K562 (cell line): Measurements from ENCODE around the gene DAB1. TPM values are rescaled to one million over a fixed set of nuclear protein-coding genes. Genes with fewer than 3 reads are reported as not detected.

Experiments used
- ATAC-seq: fragments of 200-7000 bp; cut with Tn5 transposase; 3 replicates; pipeline ENCODE4 v1.9.1; 2020; ENCODE audit warnings: moderate library complexity
- BruUV-seq: library from RNA; stranded (reverse); fragments of 400-500 nt; replicated peaks from 2 replicates; lab custom pipeline; 2021; lab: Mats Ljungman, UMichigan
- CTCF ChIA-PET: fragments of 300-600 bp; formaldehyde crosslinking; extraction: SDS; loops from one replicate; lab custom pipeline; 2021; ENCODE audit warnings: low intra/inter-chr PET ratio; lab: Yijun Ruan, JAX
- POLR2A ChIA-PET: fragments of 300-600, 350-650 bp; sonication (Branson Sonifier 250); formaldehyde crosslinking; extraction: SDS; loops from one replicate; lab custom pipeline; 2021; ENCODE audit warnings: antibody characterized with exemption, inconsistent platforms; lab: Yijun Ruan, JAX
- DNase-seq, 4 experiments: peaks; one replicate each; pipeline versions ENCODE4 v3.0.0 to v3.0.0-alpha.2; 2011 to 2018; ENCODE audit warnings: low spot score in 3 of 4, mixed read lengths in 3 of 4; ENCODE audit errors: extremely low read depth in 1 of 4
- FAIRE-seq: peaks from 2 replicates; lab custom pipeline; 2011; peaks lifted over from hg19 to GRCh38; lab: Jason Lieb, UNC
- H2AFZ ChIP-seq: 2 replicates; pipeline ENCODE4 v1.6.0; 2011; ENCODE audit warnings: low read depth, low read length, control low read depth, inconsistent platforms
- H3K27ac ChIP-seq: fragments of 200-600 bp; 3 replicates; pipeline ENCODE4 v1.8.0; 2011; ENCODE audit warnings: low read depth, mild to moderate bottlenecking, control low read depth, inconsistent platforms, low read length, moderate library complexity, mixed read lengths; ENCODE audit errors: extremely low read depth
- H3K27me3 ChIP-seq, 2 experiments: fragments of 300-600 bp in 1 of 2; 2 replicates in 1 of 2; 3 replicates in 1 of 2; pipeline versions ENCODE4 v1.6.0 to v1.8.0; 2011; ENCODE audit warnings: inconsistent platforms in 2 of 2, low read length in 2 of 2, mild to moderate bottlenecking in 1 of 2, mixed read lengths in 1 of 2, moderate library complexity in 1 of 2; ENCODE audit not compliant: control insufficient read depth in 2 of 2, insufficient read depth in 2 of 2
- H3K36me3 ChIP-seq: fragments of 300-600 bp; 3 replicates; pipeline ENCODE4 v1.8.0; 2011; ENCODE audit warnings: mild to moderate bottlenecking, low read length, inconsistent platforms; ENCODE audit not compliant: control insufficient read depth, insufficient read depth
- H3K4me1 ChIP-seq, 2 experiments: fragments of 200-600 bp in 1 of 2; replicated peaks in 1 of 2; 2 replicates in 1 of 2; 3 replicates in 1 of 2; pipeline versions ENCODE4 v1.5.1 to v1.8.0; 2011; ENCODE audit warnings: inconsistent platforms in 2 of 2, low read length in 2 of 2, mild to moderate bottlenecking in 1 of 2, mixed read lengths in 1 of 2, moderate library complexity in 1 of 2; ENCODE audit not compliant: control insufficient read depth in 2 of 2, insufficient read depth in 2 of 2
- H3K4me2 ChIP-seq: 2 replicates; pipeline ENCODE4 v1.6.1; 2011; ENCODE audit warnings: low read length, control low read depth, inconsistent platforms, mixed read lengths; ENCODE audit not compliant: insufficient read depth
- H3K4me3 ChIP-seq: fragments of 200-600 bp; sonication (generic), shearing (Covaris generic); 2 replicates; pipeline ENCODE4 v1.5.1; 2016; ENCODE audit warnings: control low read depth, inconsistent platforms
- H3K79me2 ChIP-seq: fragments of 200-600 bp; 3 replicates; pipeline ENCODE4 v1.8.0; 2011; ENCODE audit warnings: low read length, inconsistent platforms; ENCODE audit not compliant: control insufficient read depth, insufficient read depth
- H3K9ac ChIP-seq, 2 experiments: 2 replicates each; pipeline versions ENCODE4 v1.6.0 to v1.6.1; 2011; ENCODE audit warnings: low read depth in 2 of 2, low read length in 2 of 2, control low read depth in 1 of 2, inconsistent platforms in 1 of 2, mild to moderate bottlenecking in 1 of 2, mixed read lengths in 1 of 2; ENCODE audit not compliant: insufficient read depth in 1 of 2
- H3K9me1 ChIP-seq: one replicate; pipeline ENCODE4 v1.6.0; 2011; ENCODE audit warnings: inconsistent platforms, mild to moderate bottlenecking, low read length, moderate library complexity; ENCODE audit not compliant: control insufficient read depth, insufficient read depth
- H3K9me3 ChIP-seq: replicated peaks from 2 replicates; pipeline ENCODE4 v1.5.1; 2011; ENCODE audit warnings: low read depth, low read length, inconsistent platforms; ENCODE audit not compliant: control insufficient read depth, insufficient read depth
- H4K20me1 ChIP-seq: replicated peaks from 2 replicates; pipeline ENCODE4 v1.6.1; 2011; ENCODE audit warnings: low read length, inconsistent platforms, mixed read lengths; ENCODE audit not compliant: control insufficient read depth, insufficient read depth
- ARID2 ChIP-seq: fragments of 450-650 bp; IDR thresholded peaks from 2 replicates; pipeline ENCODE4 v1.6.1; 2017; ENCODE audit warnings: antibody characterized with exemption, mild to moderate bottlenecking
- ERF ChIP-seq: fragments of 450-650 bp; formaldehyde crosslinking; IDR thresholded peaks from 2 replicates; pipeline ENCODE4 v1.4.0; 2020; ENCODE audit warnings: mild to moderate bottlenecking, mixed read lengths
- FOSL1 ChIP-seq: fragments of 200-800 bp; sonication (Bioruptor generic); conservative IDR thresholded peaks from 2 replicates; pipeline ENCODE4 v1.6.1; 2016; ENCODE audit warnings: missing genetic modification characterization, missing compliant biosample characterization
- MAFG ChIP-seq: fragments of 450-650 bp; conservative IDR thresholded peaks from 2 replicates; pipeline ENCODE4 v1.6.1; 2016; ENCODE audit warnings: missing genetic modification characterization, missing compliant biosample characterization
- NFE2L1 ChIP-seq: fragments of 450-650 bp; IDR thresholded peaks from 2 replicates; pipeline ENCODE4 v1.6.1; 2016; ENCODE audit warnings: missing genetic modification characterization, low read depth, mild to moderate bottlenecking, missing compliant biosample characterization, moderate library complexity, borderline replicate concordance
- NFIC ChIP-seq: fragments of 450-650 bp; IDR thresholded peaks from 2 replicates; pipeline ENCODE4 v1.6.1; 2017; ENCODE audit warnings: mild to moderate bottlenecking, inconsistent platforms
- PHB ChIP-seq: fragments of 250-450 bp; sonication (Bioruptor Pico); IDR thresholded peaks from 2 replicates; pipeline ENCODE4 v1.5.0; 2021
- SMAD1 ChIP-seq: fragments of 150-350 bp; IDR thresholded peaks from 2 replicates; pipeline ENCODE4 v1.6.1; 2014; ENCODE audit warnings: low read length, low read depth; ENCODE audit not compliant: partially characterized antibody
- XRCC3 ChIP-seq: fragments of 450-650 bp; IDR thresholded peaks from 2 replicates; pipeline ENCODE4 v1.6.1; 2017; ENCODE audit warnings: mild to moderate bottlenecking, moderate library complexity
- ZBTB33 ChIP-seq: sonication (generic); formaldehyde crosslinking; IDR thresholded peaks from 2 replicates; pipeline ENCODE4 v1.8.1; 2023; ENCODE audit warnings: mild to moderate bottlenecking, missing genetic modification reagents
- ZNF583 ChIP-seq: fragments of 250-450 bp; sonication (Bioruptor Pico); IDR thresholded peaks from 2 replicates; pipeline ENCODE4 v1.4.0; 2020
- WGBS: fragments of 100-300 bp; shearing (Covaris generic); methylation state at CpG from one replicate; pipeline ENCODE4 v1.1.6; 2016; ENCODE audit warnings: low coverage, mixed read lengths; ENCODE audit not compliant: insufficient coverage; ENCODE audit errors: missing lambda C conversion rate; 5-methylcytosine and 5-hydroxymethylcytosine counted together
- in situ Hi-C: fragments of 300-500 bp; cut with MboI; formaldehyde crosslinking; loops from 4 replicates; pipeline ENCODE4 v1.15.0; 2018; ENCODE audit warnings: inconsistent platforms, mixed read lengths
- intact Hi-C: fragments of 100-400 bp; cut with micrococcal nuclease; formaldehyde crosslinking; loops from 2 replicates; pipeline ENCODE4 v1.14.2; 2022
- polyA plus RNA-seq, 8 experiments: library from polyadenylated mRNA; depleted of rRNA in 4 of 8; stranded (reverse) in 5 of 8; unstranded in 3 of 8; fragments of >200 nt; fragmentation: Nextera tagmentation in 2 of 8; fragmentation: Illumina TruSeq in 1 of 8; extraction: Ambion mirVana in 2 of 8; extraction: Trizol in 1 of 8; gene quantifications; 2 replicates each; pipeline versions ENCODE4 v1.2.1 to v1.2.3, GENCODE V29; 2011 to 2014; ENCODE audit warnings: inconsistent platforms in 1 of 8, missing spikeins in 1 of 8
- total RNA-seq, 7 experiments: library from RNA; depleted of rRNA in 6 of 7; stranded (reverse); fragments of >200 nt in 6 of 7; fragmentation: Illumina TruSeq in 2 of 7; extraction: Trizol in 2 of 7; gene quantifications; 2 replicates each; pipeline versions ENCODE4 v1.2.1 to v1.2.3, GENCODE V29; 2011 to 2021; ENCODE audit warnings: low replicate concordance in 1 of 7

DAB1 gene
- total and polyA plus RNA-seq, 9 of the 15 experiments (the other 6 are each of a cell fraction or from before 2014, with no cell fraction given): not detected

- Histone ChIP-seq H3K36me3 (no peaks in the 10 kb centered on the region), H3K4me2 (no peak overlapping the region), H3K9ac (no peak overlapping the region), H4K20me1 (no peaks in the 10 kb centered on the region), H3K4me3 (no peak overlapping the region), H3K79me2 (no peaks in the 10 kb centered on the region), H3K9me3 (no peaks in the 10 kb centered on the region), H3K4me1 (peaks cover 0 to 7% of the 10 kb centered on the region in 2 experiments; a peak in 2 of 5 replicates), H3K27me3 (peaks cover 0 to 26% of the 10 kb centered on the region in 2 experiments; a peak in 3 of 5 replicates), H2AFZ (no peak overlapping the region), H3K9me1 (no peaks in the 10 kb centered on the region), H3K27ac (no peak overlapping the region)
- TF ChIP-seq ARID2 (no peak), ZNF583 (no peak), NFE2L1 (tag) (no peak), PHB (CRISPR knock-in tag) (no peak), ZBTB33 (CRISPR knock-in tag) (no peak), ERF (CRISPR knock-in tag) (no peak), NFIC (no peak), SMAD1 (no peak), MAFG (tag) (no peak), FOSL1 (no peak), XRCC3 (no peak)
- POLR2A ChIA-PET: no interaction called here
- in situ Hi-C loops (no loop called here), intact Hi-C loops (no loop called here)
- no peak for FAIRE-seq
- WGBS: 9% methylated on average over 55 of the region's 66 CpGs
- CTCF ChIA-PET: no interaction called here
- no peak for ATAC-seq
- no TSS peak for BruUV-seq
- no peak for DNase-seq
Observed at GRCh38 chr1:57422271-57423134, 1.4 kb downstream of the DAB1 start.
